Activated T-helper 1 cell treated with anti-CD3 and anti-CD28 coated beads, Interleukin-12 subunit alpha, Interleukin-12 subunit beta, Interleukin-2, Interleukin-4 antibody, amounts not matched to agents 30 ng/mL and 10 ng/mL and 1 ng/mL, durations not matched to agents 14 hours and 24 hours and 36 hours (primary cell): ENCODE data around the gene GASK1A. TPM values are rescaled to one million over a fixed set of nuclear protein-coding genes. Genes with fewer than 3 reads are reported as not detected.

Experiments used
- DNase-seq: peaks from one replicate; pipeline ENCODE4 v3.0.0; 2021; ENCODE audit warnings: low spot score
- H3K27ac Mint-ChIP-seq: one replicate; pipeline ENCODE4 v1.8.0; 2021; ENCODE audit warnings: mild to moderate bottlenecking, mixed read lengths
- H3K27me3 Mint-ChIP-seq: one replicate; pipeline ENCODE4 v1.8.0; 2022; ENCODE audit warnings: mild to moderate bottlenecking, moderate library complexity, mixed read lengths; ENCODE audit not compliant: insufficient read depth
- H3K36me3 Mint-ChIP-seq: one replicate; pipeline ENCODE4 v1.8.0; 2021; ENCODE audit warnings: low read depth, mixed read lengths
- H3K4me1 Mint-ChIP-seq: one replicate; pipeline ENCODE4 v1.8.0; 2021; ENCODE audit warnings: low read depth, mixed read lengths
- H3K4me3 Mint-ChIP-seq: one replicate; pipeline ENCODE4 v1.8.0; 2021; ENCODE audit warnings: mild to moderate bottlenecking, moderate library complexity, mixed read lengths
- H3K9me3 Mint-ChIP-seq: one replicate; pipeline ENCODE4 v1.8.0; 2021; ENCODE audit warnings: mixed read lengths
- intact Hi-C: fragments of 100-400 bp; cut with micrococcal nuclease; formaldehyde crosslinking; loops from one replicate; pipeline ENCODE4 v1.15.1; 2024
- total RNA-seq: library from RNA; stranded (reverse); gene quantifications from 2 replicates; pipeline ENCODE4 v1.2.3, GENCODE V29; 2022

Gene GASK1A
- total RNA-seq: not detected in 2 replicates

- Mint-ChIP-seq H3K4me3 (peak within 1 kb of the TSS; percentile 33), H3K27me3 (peaks cover 35% of the 10 kb centered on the region), H3K9me3 (peaks cover 12% of the 10 kb centered on the region), H3K36me3 (no peaks in the 10 kb centered on the region), H3K27ac (no peak within 1 kb of the TSS), H3K4me1 (no peaks in the 10 kb centered on the region)
- intact Hi-C loops: no loop called here
- DNase-seq: no peak
These were observed at the start of gene GASK1A for GRCh38 chr3:42979044-42979972. TSS of gene GASK1A (plus strand) at chr3:42979311. CDS start at chr3:42979643, 332 bp downstream.

GRCh38 chr3:42934111-42934510 lies 45.0 kb upstream of the GASK1A start:
- no peak for DNase-seq
- intact Hi-C loops: no loop called here
- no peaks in the 10 kb centered on the region for H3K36me3 Mint-ChIP-seq
- peaks cover 3% of the 10 kb centered on the region for H3K9me3 Mint-ChIP-seq
- H3K27me3 Mint-ChIP-seq: peaks cover under 1% of the 10 kb centered on the region
- H3K4me3 Mint-ChIP-seq: no peak overlapping the region
- H3K27ac Mint-ChIP-seq: no peak overlapping the region
- peaks cover 8% of the 10 kb centered on the region for H3K4me1 Mint-ChIP-seq

GRCh38 chr3:42934910-42935309 lies 44.2 kb upstream of the GASK1A start:
- no peaks in the 10 kb centered on the region for H3K36me3 Mint-ChIP-seq
- no peak overlapping the region for H3K4me3 Mint-ChIP-seq
- H3K27me3 Mint-ChIP-seq: peaks cover 3% of the 10 kb centered on the region
- no peak for DNase-seq
- intact Hi-C loops: no loop called here
- peaks cover 3% of the 10 kb centered on the region for H3K9me3 Mint-ChIP-seq
- peaks cover 8% of the 10 kb centered on the region for H3K4me1 Mint-ChIP-seq
- H3K27ac Mint-ChIP-seq: no peak overlapping the region

- no peaks in the 10 kb centered on the region for H3K36me3 Mint-ChIP-seq
- no peak overlapping the region for H3K4me3 Mint-ChIP-seq
- H3K9me3 Mint-ChIP-seq: peaks cover 3% of the 10 kb centered on the region
- H3K27me3 Mint-ChIP-seq: peaks cover 3% of the 10 kb centered on the region
- intact Hi-C loops: no loop called here
- DNase-seq: no peak
- peaks cover 8% of the 10 kb centered on the region for H3K4me1 Mint-ChIP-seq
- H3K27ac Mint-ChIP-seq: no peak overlapping the region
These were observed 43.6 kb upstream of the GASK1A start for GRCh38 chr3:42935472-42935871.

- DNase-seq: no peak
These were observed 42.7 kb upstream of the GASK1A start for GRCh38 chr3:42936157-42936981.

GRCh38 chr3:42937334-42937733 lies 41.8 kb upstream of the GASK1A start:
- no peak for DNase-seq
- no peak overlapping the region for H3K27ac Mint-ChIP-seq
- intact Hi-C loops: no loop called here
- H3K27me3 Mint-ChIP-seq: peaks cover 3% of the 10 kb centered on the region
- peaks cover 8% of the 10 kb centered on the region for H3K4me1 Mint-ChIP-seq
- H3K36me3 Mint-ChIP-seq: no peaks in the 10 kb centered on the region
- no peak overlapping the region for H3K4me3 Mint-ChIP-seq
- H3K9me3 Mint-ChIP-seq: peaks cover 3% of the 10 kb centered on the region

More at GRCh38 chr3:42936157-42936981, 42.7 kb upstream of the GASK1A start:
- H3K27ac Mint-ChIP-seq: no peak overlapping the region
- H3K27me3 Mint-ChIP-seq: peaks cover 3% of the 10 kb centered on the region
- H3K4me3 Mint-ChIP-seq: no peak overlapping the region
- H3K36me3 Mint-ChIP-seq: no peaks in the 10 kb centered on the region
- H3K4me1 Mint-ChIP-seq: peaks cover 8% of the 10 kb centered on the region
- peaks cover 3% of the 10 kb centered on the region for H3K9me3 Mint-ChIP-seq
- intact Hi-C loops: no loop called here

- no peak for DNase-seq
- intact Hi-C loops: no loop called here
- H3K27ac Mint-ChIP-seq: no peak overlapping the region
- H3K4me1 Mint-ChIP-seq: no peaks in the 10 kb centered on the region
- no peaks in the 10 kb centered on the region for H3K36me3 Mint-ChIP-seq
- H3K4me3 Mint-ChIP-seq: no peak overlapping the region
- H3K27me3 Mint-ChIP-seq: peaks cover 9% of the 10 kb centered on the region
- no peaks in the 10 kb centered on the region for H3K9me3 Mint-ChIP-seq
These were observed 36.4 kb upstream of the GASK1A start for GRCh38 chr3:42942693-42943092.

- Mint-ChIP-seq H3K36me3 (no peaks in the 10 kb centered on the region), H3K27ac (no peak overlapping the region), H3K27me3 (peaks cover 6% of the 10 kb centered on the region), H3K4me1 (no peaks in the 10 kb centered on the region), H3K4me3 (no peak overlapping the region), H3K9me3 (no peaks in the 10 kb centered on the region)
- intact Hi-C loops: no loop called here
- no peak for DNase-seq
These were observed 33.1 kb upstream of the GASK1A start for GRCh38 chr3:42946050-42946449.

GRCh38 chr3:42957573-42957972 lies 21.5 kb upstream of the GASK1A start:
- Mint-ChIP-seq H3K36me3 (no peaks in the 10 kb centered on the region), H3K27me3 (peaks cover 2% of the 10 kb centered on the region), H3K27ac (no peak overlapping the region), H3K4me1 (no peaks in the 10 kb centered on the region), H3K4me3 (no peak overlapping the region), H3K9me3 (peaks cover 10% of the 10 kb centered on the region)
- intact Hi-C loops: no loop called here
- no peak for DNase-seq

- Mint-ChIP-seq H3K4me1 (no peaks in the 10 kb centered on the region), H3K4me3 (no peak overlapping the region), H3K9me3 (peaks cover 6% of the 10 kb centered on the region), H3K36me3 (no peaks in the 10 kb centered on the region), H3K27ac (no peak overlapping the region), H3K27me3 (peaks cover 2% of the 10 kb centered on the region)
- intact Hi-C loops: loop anchor here (2.0 kb wide), 2 partner anchors 419 to 543 kb away; no protein-coding TSS in a partner anchor
- no peak for DNase-seq
These were observed 18.8 kb upstream of the GASK1A start for GRCh38 chr3:42960282-42960681.

- intact Hi-C loops: loop anchor here (2.0 kb wide), 2 partner anchors 418 to 542 kb away; no protein-coding TSS in a partner anchor
These were observed 18.3 kb upstream of the GASK1A start for GRCh38 chr3:42960786-42961185.

GRCh38 chr3:42961633-42962032 lies 17.5 kb upstream of the GASK1A start:
- peaks cover 2% of the 10 kb centered on the region for H3K27me3 Mint-ChIP-seq
- no peak overlapping the region for H3K4me3 Mint-ChIP-seq
- H3K36me3 Mint-ChIP-seq: no peaks in the 10 kb centered on the region
- H3K4me1 Mint-ChIP-seq: no peaks in the 10 kb centered on the region
- no peak overlapping the region for H3K27ac Mint-ChIP-seq
- DNase-seq: no peak
- intact Hi-C loops: loop anchor here (2.0 kb wide), 2 partner anchors 417 to 541 kb away; no protein-coding TSS in a partner anchor
- H3K9me3 Mint-ChIP-seq: peaks cover 3% of the 10 kb centered on the region

More at GRCh38 chr3:42960786-42961185, 18.3 kb upstream of the GASK1A start:
- no peak for DNase-seq
- Mint-ChIP-seq H3K27ac (no peak overlapping the region), H3K4me1 (no peaks in the 10 kb centered on the region), H3K4me3 (no peak overlapping the region), H3K27me3 (peaks cover 2% of the 10 kb centered on the region), H3K36me3 (no peaks in the 10 kb centered on the region), H3K9me3 (peaks cover 4% of the 10 kb centered on the region)

GRCh38 chr3:42963269-42963668 lies 15.8 kb upstream of the GASK1A start:
- Mint-ChIP-seq H3K27me3 (peaks cover 2% of the 10 kb centered on the region), H3K9me3 (no peaks in the 10 kb centered on the region), H3K4me1 (no peaks in the 10 kb centered on the region), H3K36me3 (no peaks in the 10 kb centered on the region), H3K4me3 (no peak overlapping the region), H3K27ac (no peak overlapping the region)
- intact Hi-C loops: no loop called here
- DNase-seq: no peak
